HG03571 (cell line): Measurements from ENCODE around the gene TESMIN.

Source experiments
- ATAC-seq: cut with Tn5 transposase; IDR thresholded peaks from one replicate; pipeline ENCODE4 v1.9.1; 2021; ENCODE audit not compliant: unreplicated experiment

The TESMIN gene

GRCh38 chr11:68684385-68685356 is 66.6 kb downstream of the TESMIN start, which contains the start of gene GAL:
Gene GAL (plus strand): TSS chr11:68684544. CDS start chr11:68684924, 380 bp downstream.
- no peak for ATAC-seq

GRCh38 chr11:68683536-68684384 is 67.6 kb downstream of the TESMIN start:
- ATAC-seq = no peak

GRCh38 chr11:68683121-68683520 is 68.2 kb downstream of the TESMIN start:
- ATAC-seq = no peak

- ATAC-seq = no peak
Measured at GRCh38 chr11:68682531-68682961, 68.8 kb downstream of the TESMIN start.

GRCh38 chr11:68680541-68681231 is 70.6 kb downstream of the TESMIN start:
- no peak for ATAC-seq

- ATAC-seq = no peak
Measured at GRCh38 chr11:68678031-68678441, 73.3 kb downstream of the TESMIN start.

- no peak for ATAC-seq
Measured at GRCh38 chr11:68677432-68677831, 73.9 kb downstream of the TESMIN start.

GRCh38 chr11:68674461-68674860 is 76.9 kb downstream of the TESMIN start:
- no peak for ATAC-seq

- ATAC-seq = no peak
Measured at GRCh38 chr11:68673991-68674390, 77.3 kb downstream of the TESMIN start.

GRCh38 chr11:68673306-68673945 is 77.9 kb downstream of the TESMIN start:
- ATAC-seq = no peak

- ATAC-seq = no peak
Measured at GRCh38 chr11:68670208-68670992, 80.9 kb downstream of the TESMIN start.

- no peak for ATAC-seq
Measured at GRCh38 chr11:68669301-68670090, 81.8 kb downstream of the TESMIN start.

GRCh38 chr11:68667511-68668500 is 83.5 kb downstream of the TESMIN start:
- ATAC-seq = no peak

GRCh38 chr11:68666849-68667248 is 84.5 kb downstream of the TESMIN start:
- ATAC-seq = no peak

- no peak for ATAC-seq
Measured at GRCh38 chr11:68665436-68665835, 85.9 kb downstream of the TESMIN start.

GRCh38 chr11:68664906-68665305 is 86.4 kb downstream of the TESMIN start:
- ATAC-seq = no peak

GRCh38 chr11:68664141-68664540 is 87.2 kb downstream of the TESMIN start:
- ATAC-seq = no peak
